ENCODE results near the gene SCGB1C2. TPM values are rescaled to one million over a fixed set of nuclear protein-coding genes. Genes with fewer than 3 reads are reported as not detected.
A peak's percentile ranks its signal among the peaks of the same experiment; 100 is the strongest.

SCGB1C2 gene
- total RNA-seq, 2 experiments from 2014 or later: not detected

DNA sequence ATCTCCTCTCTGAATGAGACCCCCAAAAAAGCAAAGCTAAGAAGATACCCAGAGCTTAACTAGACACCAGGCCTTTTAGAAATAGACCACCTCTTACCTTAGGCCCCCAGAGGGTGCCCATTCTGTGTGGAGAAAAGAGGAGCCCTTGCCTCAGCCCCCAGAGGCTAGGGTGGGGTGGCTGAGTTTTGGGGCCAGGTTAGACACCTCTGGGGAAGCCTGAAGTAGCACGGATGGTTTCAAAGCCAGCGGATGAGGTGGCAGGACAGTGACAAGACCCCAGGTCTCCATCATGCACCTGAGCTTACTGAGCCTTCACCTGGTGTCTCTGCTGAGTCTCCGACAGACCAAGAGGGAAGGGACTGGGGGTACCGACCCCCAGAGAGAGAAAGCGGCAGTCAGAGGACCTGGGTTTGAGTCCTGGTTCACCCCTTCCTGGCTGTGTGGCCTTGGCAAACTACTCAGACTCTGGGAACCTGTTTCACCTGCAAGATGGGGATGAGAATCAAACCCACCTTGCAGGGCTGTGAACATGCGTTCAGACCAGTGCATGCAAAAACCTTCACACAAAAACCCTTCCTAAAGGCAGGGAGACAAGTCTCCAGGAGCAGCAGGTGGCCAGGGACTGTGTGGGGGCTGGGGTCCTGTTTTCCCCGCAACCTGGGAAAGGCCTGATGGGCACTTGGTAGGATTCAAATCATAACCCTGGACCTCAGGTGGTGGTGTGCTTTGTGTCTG is 7.7 kb downstream of the SCGB1C2 start:
- H3K36me3 Mint-ChIP-seq: no peaks in the 10 kb centered on the region
- peak; percentile 22 for DNase-seq

DNA sequence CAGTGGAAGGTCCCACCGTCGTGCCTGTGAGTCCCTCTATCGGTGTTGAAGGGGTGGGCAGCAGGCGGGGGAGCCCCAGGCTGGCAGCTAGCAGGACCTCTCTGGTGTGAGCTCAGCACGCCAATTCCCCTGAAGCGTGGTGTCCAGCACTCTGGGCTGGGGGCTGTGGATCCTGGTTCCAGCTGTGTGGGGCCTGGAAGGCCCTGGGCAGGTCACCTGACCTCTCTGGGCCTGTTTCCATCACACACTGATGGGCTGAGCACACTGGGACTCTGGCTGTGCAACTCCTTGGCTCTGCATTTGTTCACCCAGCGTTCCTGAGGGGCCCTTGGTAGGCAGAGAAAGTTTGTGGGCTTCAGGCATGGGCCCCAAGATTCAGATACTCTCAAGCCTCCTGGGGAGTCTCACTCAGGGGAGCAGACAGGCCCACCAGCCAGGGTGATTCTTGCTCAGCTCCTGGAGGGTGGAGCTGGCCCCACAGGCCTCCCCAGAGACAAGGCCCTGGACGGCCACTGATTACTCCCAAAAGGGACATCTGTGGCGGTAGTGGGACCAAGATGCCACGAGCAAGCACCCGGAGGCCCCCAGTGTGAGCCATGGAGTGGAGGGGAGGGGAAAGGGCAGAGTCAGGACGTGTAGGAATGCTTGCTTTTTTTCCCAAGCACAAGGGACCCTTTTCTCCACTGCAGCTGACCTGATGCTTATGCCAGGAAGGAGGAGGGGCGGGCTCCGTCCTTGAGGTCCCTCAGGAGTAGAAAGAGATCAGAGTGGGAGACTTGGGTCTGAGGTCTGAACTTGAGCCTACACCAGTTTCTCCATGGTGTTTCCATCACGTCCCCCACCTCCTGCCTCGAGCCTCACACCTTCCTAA is 8.5 kb downstream of the SCGB1C2 start:
- peak; percentile 23 for DNase-seq
- no peaks in the 10 kb centered on the region for H3K9me3 Mint-ChIP-seq
- H3K27me3 Mint-ChIP-seq: no peaks in the 10 kb centered on the region
- no peak overlapping the region for H3K27ac Mint-ChIP-seq
- no peak overlapping the region for H3K4me3 Mint-ChIP-seq
- no peaks in the 10 kb centered on the region for H3K36me3 Mint-ChIP-seq
- no peak for ATAC-seq (ENCODE audit: low read depth)
- POLR2A ChIA-PET: no interaction called here
- peaks cover 2% of the 10 kb centered on the region for H3K4me1 Mint-ChIP-seq

More for the DNA sequence above, 7.7 kb downstream of the SCGB1C2 start:
- POLR2A ChIA-PET: no interaction called here
- no peak for ATAC-seq (ENCODE audit: low read depth)
- Mint-ChIP-seq H3K27me3 (no peaks in the 10 kb centered on the region), H3K9me3 (no peaks in the 10 kb centered on the region), H3K4me1 (peaks cover 2% of the 10 kb centered on the region), H3K27ac (no peak overlapping the region), H3K4me3 (no peak overlapping the region)

DNA sequence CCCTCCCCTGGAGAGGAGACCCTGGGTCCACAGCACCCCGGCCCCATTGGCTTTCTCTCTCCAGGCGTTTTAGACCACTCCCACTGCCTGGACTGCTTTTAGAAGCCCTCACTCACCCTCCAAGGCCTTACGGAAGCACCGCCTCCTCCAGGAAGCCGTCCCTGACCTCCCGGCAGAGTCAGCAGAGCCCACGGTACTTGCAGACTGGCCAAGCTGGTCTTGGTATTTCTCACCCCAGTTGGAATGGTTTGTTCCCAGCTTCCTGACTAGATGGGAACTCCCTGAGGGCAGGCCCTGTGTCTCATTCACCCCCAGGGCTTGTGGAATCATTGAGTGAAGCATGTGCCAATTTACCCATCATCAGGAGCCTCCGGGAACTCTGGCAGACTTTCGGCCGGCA is 9.2 kb downstream of the SCGB1C2 start:
- ATAC-seq (ENCODE audit: low read depth): no peak
- H3K4me3 Mint-ChIP-seq: no peak overlapping the region
- POLR2A ChIA-PET: no interaction called here
- peaks cover 2% of the 10 kb centered on the region for H3K4me1 Mint-ChIP-seq
- no peaks in the 10 kb centered on the region for H3K27me3 Mint-ChIP-seq
- peak; percentile 16 for DNase-seq
- no peaks in the 10 kb centered on the region for H3K9me3 Mint-ChIP-seq
- no peaks in the 10 kb centered on the region for H3K36me3 Mint-ChIP-seq
- no peak overlapping the region for H3K27ac Mint-ChIP-seq

DNA sequence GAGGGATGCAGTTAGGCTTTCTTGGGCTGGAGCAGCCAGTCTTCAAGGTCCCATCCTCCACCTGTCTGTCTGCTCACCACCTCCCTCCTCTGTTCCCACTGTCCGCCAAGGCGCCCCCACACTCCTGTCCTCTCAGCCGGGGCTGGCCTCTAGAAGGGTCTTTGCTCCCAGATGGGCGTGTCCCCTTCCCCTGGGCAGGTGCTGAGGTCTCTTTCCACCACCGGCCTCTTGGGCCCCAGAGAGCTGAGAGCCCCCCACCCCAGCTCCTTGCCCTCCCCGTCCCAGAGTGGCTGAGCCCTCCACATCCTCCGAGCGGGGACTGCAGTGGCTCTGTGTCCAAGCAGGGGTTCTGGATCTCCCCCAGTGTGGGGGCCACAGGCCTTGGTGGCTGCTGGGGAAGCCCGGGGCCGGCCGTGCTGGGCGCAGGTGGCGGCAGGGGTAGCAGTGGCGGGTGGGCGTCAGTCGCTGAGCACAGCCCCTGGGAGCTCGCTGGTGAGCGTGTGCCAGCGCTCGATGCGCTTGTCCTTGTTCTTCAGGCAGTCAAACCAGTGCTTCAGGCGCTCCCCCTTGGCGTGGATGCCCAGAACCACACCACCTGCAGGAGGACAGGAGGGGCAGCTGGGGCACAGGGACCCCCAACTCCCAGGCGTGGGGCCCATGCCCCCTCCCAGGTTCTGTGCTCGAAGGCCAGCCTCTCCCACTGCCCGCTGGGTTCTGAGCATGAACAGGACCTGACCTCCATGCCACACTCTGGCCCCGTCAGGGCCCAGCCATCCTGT is 9.8 kb downstream of the SCGB1C2 start:
- Mint-ChIP-seq H3K4me1 (peaks cover 2% of the 10 kb centered on the region), H3K4me3 (no peak overlapping the region), H3K36me3 (no peaks in the 10 kb centered on the region), H3K9me3 (no peaks in the 10 kb centered on the region), H3K27ac (no peak overlapping the region), H3K27me3 (no peaks in the 10 kb centered on the region)
- ATAC-seq (ENCODE audit: low read depth) (no peak), DNase-seq (peak; percentile 21)
- POLR2A ChIA-PET: no interaction called here

DNA sequence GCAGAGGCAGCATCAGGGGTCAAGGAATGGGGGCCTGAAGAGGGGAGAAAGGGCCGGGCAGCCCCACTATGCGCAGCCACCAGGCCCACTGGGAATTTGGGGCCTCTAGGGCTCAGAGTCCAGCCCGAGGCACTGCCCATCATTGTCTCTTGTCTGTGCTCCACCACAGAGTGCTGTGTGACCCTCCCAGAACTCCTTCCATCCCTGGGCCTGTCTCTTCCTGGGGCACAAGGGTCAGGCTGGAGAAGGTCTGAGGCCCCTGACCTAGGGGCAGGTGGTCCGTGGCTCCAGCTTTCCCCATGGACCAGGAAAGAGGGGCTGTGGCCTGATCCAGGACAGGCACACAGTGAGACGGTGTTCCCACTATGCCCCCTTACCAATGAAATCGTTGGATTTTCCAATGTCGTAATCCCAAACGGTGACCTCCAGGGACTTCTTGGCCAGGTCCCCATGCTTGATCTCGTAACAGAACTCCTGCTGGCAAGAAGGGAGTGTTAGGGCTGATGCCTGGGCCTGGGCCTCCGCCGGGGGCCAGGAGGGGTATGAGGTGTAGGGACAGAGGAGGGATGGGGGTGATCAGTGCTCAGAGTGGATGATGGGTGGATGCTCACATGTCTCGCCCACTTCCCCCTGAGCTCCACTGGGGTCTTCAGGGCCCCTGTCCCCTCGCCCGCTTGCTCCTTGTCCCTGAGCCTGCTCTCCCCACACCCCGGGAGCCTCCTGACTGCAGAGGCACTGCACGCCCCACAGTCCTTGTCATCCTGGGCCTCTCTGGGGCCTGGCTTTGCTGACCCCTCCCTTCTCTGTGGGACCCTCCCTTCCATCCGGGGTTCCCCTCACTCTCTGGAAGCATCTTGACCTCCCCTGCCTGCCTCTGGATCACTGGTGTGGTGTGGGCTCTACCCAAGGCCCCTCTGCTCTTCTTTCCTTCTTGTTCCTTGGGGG is 10.7 kb downstream of the SCGB1C2 start:
- Mint-ChIP-seq H3K36me3 (no peaks in the 10 kb centered on the region), H3K4me1 (peaks cover 2% of the 10 kb centered on the region), H3K27ac (no peak overlapping the region), H3K4me3 (no peak overlapping the region), H3K9me3 (no peaks in the 10 kb centered on the region), H3K27me3 (no peaks in the 10 kb centered on the region)
- DNase-seq: peak; percentile 22
- ATAC-seq (ENCODE audit: low read depth): no peak
- POLR2A ChIA-PET: no interaction called here

DNA sequence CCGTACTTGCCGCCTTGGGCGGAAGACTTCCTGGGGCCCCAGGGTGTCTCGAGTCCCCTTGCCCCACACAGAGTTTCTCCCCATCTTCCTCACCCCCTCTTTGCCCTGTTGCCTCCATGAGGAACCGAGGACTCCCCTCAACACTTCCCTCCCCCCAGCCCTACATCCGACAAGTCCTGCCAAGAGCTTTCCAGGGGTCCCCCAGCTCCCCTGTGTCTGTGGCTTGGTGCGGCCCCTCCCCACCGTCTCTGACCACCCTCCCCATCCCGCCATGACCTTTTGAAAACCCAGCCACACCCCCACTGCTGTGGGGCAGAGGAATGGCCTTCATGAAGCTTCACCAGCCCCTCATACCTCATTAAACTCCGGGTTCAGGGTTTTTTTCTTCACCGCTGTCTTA is 11.4 kb downstream of the SCGB1C2 start:
- ATAC-seq (ENCODE audit: low read depth): no peak
- no peak overlapping the region for H3K27ac Mint-ChIP-seq
- H3K4me3 Mint-ChIP-seq: no peak overlapping the region
- H3K9me3 Mint-ChIP-seq: no peaks in the 10 kb centered on the region
- H3K27me3 Mint-ChIP-seq: no peaks in the 10 kb centered on the region
- no peaks in the 10 kb centered on the region for H3K36me3 Mint-ChIP-seq
- DNase-seq: no peak
- H3K4me1 Mint-ChIP-seq: no peaks in the 10 kb centered on the region
- POLR2A ChIA-PET: no interaction called here

DNA sequence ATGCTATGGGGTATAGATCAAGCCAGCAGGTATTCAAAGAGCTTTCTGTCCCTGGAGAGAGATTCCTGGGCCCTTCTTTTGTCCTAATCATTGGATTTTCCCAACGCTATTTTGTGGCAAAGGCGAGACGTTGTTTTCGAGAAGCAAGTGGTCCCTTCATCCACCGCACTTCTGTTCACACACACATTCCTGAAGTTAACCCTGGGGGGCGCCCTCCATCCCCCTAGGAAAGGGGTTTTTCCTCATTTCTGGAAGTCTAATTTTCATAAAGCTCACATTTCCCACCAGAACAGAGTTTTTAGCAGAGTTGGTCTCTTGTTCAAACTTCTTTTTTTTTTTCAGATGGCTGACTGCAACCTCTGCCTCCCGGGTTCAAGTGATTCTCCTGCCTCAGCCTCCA is 11.9 kb downstream of the SCGB1C2 start:
- H3K4me3 Mint-ChIP-seq: no peak overlapping the region
- POLR2A ChIA-PET: no interaction called here

DNA sequence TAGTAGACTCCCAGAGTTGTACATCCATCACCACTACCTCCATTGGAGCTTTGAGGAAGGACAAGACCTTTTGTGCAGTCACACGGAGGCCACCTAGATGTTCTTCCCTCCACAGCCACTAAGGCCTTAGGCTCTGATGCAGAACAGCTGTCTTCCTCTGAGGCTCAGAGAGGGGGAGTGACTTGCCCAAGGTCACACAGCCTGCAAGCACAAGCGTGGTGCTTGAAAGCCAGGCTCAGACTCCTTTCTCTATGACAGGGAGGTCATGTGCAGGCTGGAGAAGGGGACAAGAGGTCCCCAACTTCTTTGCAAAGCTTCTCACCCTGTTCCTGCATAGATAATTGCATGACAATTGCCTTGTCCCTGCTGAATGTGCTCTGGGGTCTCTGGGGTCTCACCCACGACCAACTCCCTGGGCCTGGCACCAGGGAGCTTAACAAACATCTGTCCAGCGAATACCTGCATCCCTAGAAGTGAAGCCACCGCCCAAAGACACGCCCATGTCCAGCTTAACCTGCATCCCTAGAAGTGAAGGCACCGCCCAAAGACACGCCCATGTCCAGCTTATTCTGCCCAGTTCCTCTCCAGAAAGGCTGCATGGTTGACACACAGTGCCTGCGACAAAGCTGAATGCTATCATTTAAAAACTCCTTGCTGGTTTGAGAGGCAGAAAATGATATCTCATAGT is 12.7 kb downstream of the SCGB1C2 start:
- H3K27me3 Mint-ChIP-seq: no peaks in the 10 kb centered on the region
- ATAC-seq (ENCODE audit: low read depth) (no peak), DNase-seq (no peak)
- no peaks in the 10 kb centered on the region for H3K4me1 Mint-ChIP-seq
- no peaks in the 10 kb centered on the region for H3K9me3 Mint-ChIP-seq
- no peak overlapping the region for H3K4me3 Mint-ChIP-seq
- POLR2A ChIA-PET: interaction anchor here (0.6 kb wide), 1 partner anchor 850 kb away, joined by 3 read pairs; no protein-coding TSS in a partner anchor
- H3K27ac Mint-ChIP-seq: no peak overlapping the region
- no peaks in the 10 kb centered on the region for H3K36me3 Mint-ChIP-seq

More for the DNA sequence above, 11.9 kb downstream of the SCGB1C2 start:
- DNase-seq: no peak
- H3K4me1 Mint-ChIP-seq: no peaks in the 10 kb centered on the region
- H3K36me3 Mint-ChIP-seq: no peaks in the 10 kb centered on the region
- no peak for ATAC-seq (ENCODE audit: low read depth)
- no peaks in the 10 kb centered on the region for H3K9me3 Mint-ChIP-seq
- H3K27me3 Mint-ChIP-seq: no peaks in the 10 kb centered on the region
- no peak overlapping the region for H3K27ac Mint-ChIP-seq

DNA sequence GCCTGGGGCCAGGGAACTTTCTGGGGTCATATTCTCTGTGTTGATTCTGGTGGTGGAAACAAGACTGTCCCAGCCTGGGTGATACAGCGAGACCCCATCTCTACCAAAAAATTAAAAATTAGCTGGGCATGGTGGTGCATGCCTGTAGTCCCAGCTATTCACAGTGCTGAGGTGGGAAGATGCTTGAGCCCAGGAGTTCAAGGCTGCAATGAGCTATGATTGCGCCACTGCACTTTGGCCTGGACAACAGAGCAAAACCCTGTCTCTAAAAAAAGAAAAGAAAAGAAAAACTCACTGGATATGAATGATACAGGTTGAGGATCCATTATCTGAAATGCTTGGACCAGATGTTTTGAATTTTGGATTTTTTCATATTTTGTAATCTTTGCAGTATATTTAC is 13.6 kb downstream of the SCGB1C2 start:
- H3K36me3 Mint-ChIP-seq: no peaks in the 10 kb centered on the region
- no peaks in the 10 kb centered on the region for H3K27me3 Mint-ChIP-seq
- POLR2A ChIA-PET: no interaction called here
- no peak overlapping the region for H3K4me3 Mint-ChIP-seq
- H3K4me1 Mint-ChIP-seq: no peaks in the 10 kb centered on the region
- ATAC-seq (ENCODE audit: low read depth) (no peak), DNase-seq (no peak)
- no peaks in the 10 kb centered on the region for H3K9me3 Mint-ChIP-seq
- H3K27ac Mint-ChIP-seq: no peak overlapping the region

DNA sequence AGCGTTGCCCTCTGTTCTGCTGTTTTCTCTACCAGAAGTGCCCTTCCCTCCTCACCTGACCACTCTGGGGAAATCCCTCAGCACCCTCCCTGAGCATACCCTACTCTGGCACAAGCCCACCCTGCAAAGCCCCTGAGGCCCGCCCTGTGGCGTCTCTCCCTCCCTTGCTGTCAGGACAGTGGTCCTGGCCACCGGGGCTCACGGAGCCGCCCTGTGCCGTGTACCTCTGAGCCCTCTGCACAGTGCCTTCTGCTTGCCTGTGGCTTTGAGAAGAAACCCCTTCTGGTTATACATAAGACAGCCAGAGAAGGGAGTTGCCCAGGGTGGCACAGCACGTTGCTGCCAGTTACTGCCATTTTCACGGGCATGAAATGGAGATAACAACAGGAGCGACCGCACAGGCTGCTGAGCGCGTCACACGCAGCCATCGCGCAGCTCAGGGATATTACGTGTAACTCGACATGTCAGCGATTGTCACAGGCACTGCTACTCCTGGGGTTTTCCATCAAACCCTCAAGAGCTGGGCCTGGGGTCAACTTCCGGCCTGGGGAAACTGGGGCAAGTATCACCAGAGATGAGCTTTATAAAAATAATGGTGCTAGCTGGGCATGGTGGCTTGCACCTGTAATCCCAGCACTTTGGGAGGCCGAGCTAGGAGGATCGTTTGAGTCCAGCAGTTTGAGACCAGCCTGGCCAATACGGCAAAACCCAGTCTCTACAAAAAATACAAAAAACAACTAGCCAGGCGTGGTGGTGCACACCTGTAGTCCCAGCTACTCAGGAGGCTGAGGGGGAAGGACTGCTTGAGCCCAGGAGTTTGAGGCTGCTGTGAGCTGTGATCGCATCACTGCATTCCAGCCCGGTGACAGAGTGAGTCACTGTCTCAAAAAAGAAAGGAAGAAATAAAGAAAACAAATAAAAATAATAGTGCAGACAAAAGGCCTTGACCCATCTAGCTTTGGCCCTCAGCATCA is 14.8 kb downstream of the SCGB1C2 start:
- peak; percentile 27 for DNase-seq
- Mint-ChIP-seq H3K9me3 (no peaks in the 10 kb centered on the region), H3K4me3 (no peak overlapping the region), H3K27ac (no peak overlapping the region), H3K27me3 (no peaks in the 10 kb centered on the region), H3K4me1 (no peaks in the 10 kb centered on the region), H3K36me3 (no peaks in the 10 kb centered on the region)
- POLR2A ChIA-PET: no interaction called here
- no peak for ATAC-seq (ENCODE audit: low read depth)

DNA sequence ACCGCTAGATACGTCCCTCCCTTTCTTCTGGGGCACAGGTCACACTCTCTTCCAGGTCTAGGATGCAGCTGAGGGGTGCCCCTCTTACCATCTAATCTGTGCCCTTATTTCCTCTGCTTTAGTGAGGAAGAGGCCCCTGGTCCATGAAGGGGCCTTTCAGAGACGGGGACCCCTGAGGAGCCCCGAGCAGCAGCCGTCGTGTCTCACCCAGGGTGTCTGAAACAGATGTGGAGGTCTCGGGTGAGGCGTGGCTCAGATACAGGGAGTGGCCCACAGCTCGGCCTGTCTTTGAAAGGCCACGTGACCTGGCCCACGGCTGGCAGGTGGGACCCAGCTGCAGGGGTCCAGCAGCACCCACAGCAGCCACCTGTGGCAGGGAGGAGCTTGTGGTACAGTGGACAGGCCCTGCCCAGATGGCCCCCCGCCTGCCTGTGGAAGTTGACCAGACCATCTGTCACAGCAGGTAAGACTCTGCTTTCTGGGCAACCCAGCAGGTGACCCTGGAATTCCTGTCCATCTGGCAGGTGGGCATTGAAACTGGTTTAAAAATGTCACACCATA is 15.6 kb downstream of the SCGB1C2 start:
- H3K27ac Mint-ChIP-seq: no peak overlapping the region
- POLR2A ChIA-PET: no interaction called here
- no peaks in the 10 kb centered on the region for H3K4me1 Mint-ChIP-seq
- no peak for ATAC-seq (ENCODE audit: low read depth)
- H3K9me3 Mint-ChIP-seq: no peaks in the 10 kb centered on the region
- no peak overlapping the region for H3K4me3 Mint-ChIP-seq
- no peaks in the 10 kb centered on the region for H3K36me3 Mint-ChIP-seq
- H3K27me3 Mint-ChIP-seq: no peaks in the 10 kb centered on the region
- peak; percentile 15 for DNase-seq

All from activated naive CD8-positive, alpha-beta T cell treated with anti-CD3 and anti-CD28 coated beads, Interleukin-2, amount 10 ng/mL, durations not matched to agents 7 days and 5 days (primary cell).